CD1c-positive myeloid dendritic cell (primary cell): Measurements from ENCODE around the gene DNAJC17.

Experiments used
- DNase-seq: peaks from one replicate; pipeline ENCODE4 v3.0.0-alpha.2; 2016; ENCODE audit errors: extremely low spot score

Gene DNAJC17

GRCh38 chr15:40789999-40790398 is 17.3 kb downstream of the DNAJC17 start:
- DNase-seq, result no peak

- DNase-seq, result no peak
Measured at GRCh38 chr15:40789119-40789518, 18.2 kb downstream of the DNAJC17 start.

- DNase-seq, result no peak
Measured at GRCh38 chr15:40787991-40788390, 19.3 kb downstream of the DNAJC17 start.

- DNase-seq, result peak; percentile 44
Measured at GRCh38 chr15:40787344-40787841, 19.9 kb downstream of the DNAJC17 start.

- DNase-seq, result no peak
Measured at GRCh38 chr15:40785814-40786213, 21.5 kb downstream of the DNAJC17 start.

- no peak for DNase-seq
Measured at GRCh38 chr15:40785164-40785563, 22.1 kb downstream of the DNAJC17 start.

GRCh38 chr15:40782609-40783227 is 24.6 kb downstream of the DNAJC17 start:
- DNase-seq, result peak; percentile 74

GRCh38 chr15:40776537-40777141 is 30.6 kb downstream of the DNAJC17 start:
- DNase-seq, result peak; percentile 58

GRCh38 chr15:40775740-40776536 is 31.3 kb downstream of the DNAJC17 start:
- no peak for DNase-seq

GRCh38 chr15:40775007-40775406 is 32.3 kb downstream of the DNAJC17 start:
- no peak for DNase-seq

- no peak for DNase-seq
Measured at GRCh38 chr15:40773902-40774301, 33.4 kb downstream of the DNAJC17 start.

- DNase-seq, result no peak
Measured at GRCh38 chr15:40773496-40773895, 33.8 kb downstream of the DNAJC17 start.

GRCh38 chr15:40772014-40772413 is 35.3 kb downstream of the DNAJC17 start:
- no peak for DNase-seq

GRCh38 chr15:40771242-40771641 is 36.0 kb downstream of the DNAJC17 start:
- no peak for DNase-seq

- DNase-seq, result peak; percentile 24
Measured at GRCh38 chr15:40770147-40770721, 37.0 kb downstream of the DNAJC17 start.

- DNase-seq, result peak; percentile 61
Measured at GRCh38 chr15:40769274-40770146, 37.8 kb downstream of the DNAJC17 start, which contains the start of gene C15orf62. C15orf62 (plus strand) TSS chr15:40769980; CDS start chr15:40770496, 516 bp downstream.

- DNase-seq, result no peak
Measured at GRCh38 chr15:40768521-40769273, 38.6 kb downstream of the DNAJC17 start.

GRCh38 chr15:40767838-40768500 is 39.3 kb downstream of the DNAJC17 start:
- DNase-seq, result no peak

GRCh38 chr15:40766906-40767837 is 40.1 kb downstream of the DNAJC17 start:
- no peak for DNase-seq
